SK-N-MC (cell line): ENCODE measurements around the gene KDM5B.

Experiments used
- DNase-seq: peaks from one replicate; pipeline ENCODE4 v3.0.0-alpha.2; 2011; ENCODE audit warnings: low read depth, low spot score
- H3K27ac ChIP-seq: fragments of 200-600 bp; sonication (generic); 2 replicates; pipeline ENCODE4 v1.5.1; 2016; ENCODE audit warnings: mixed run types
- H3K36me3 ChIP-seq: fragments of 200-600 bp; sonication (generic); 2 replicates; pipeline ENCODE4 v1.6.1; 2017; ENCODE audit warnings: antibody characterized with exemption, low read length, mixed read lengths; ENCODE audit not compliant: insufficient read depth
- H3K4me3 ChIP-seq: fragments of 200-600 bp; sonication (generic); 2 replicates; pipeline ENCODE4 v1.5.1; 2016
- H3K9ac ChIP-seq: fragments of 200-600 bp; sonication (generic); 2 replicates; pipeline ENCODE4 v1.8.0; 2017; ENCODE audit warnings: mixed run types, mixed read lengths; ENCODE audit not compliant: insufficient read length
- H3K9me3 ChIP-seq: fragments of 200-600 bp; sonication (generic); 2 replicates; pipeline ENCODE4 v1.6.1; 2017; ENCODE audit warnings: low read depth, mild to moderate bottlenecking, antibody characterized with exemption, low read length, moderate library complexity, mixed read lengths
- EZH2 ChIP-seq: fragments of 200-600 bp; sonication (generic); IDR thresholded peaks from one replicate; pipeline ENCODE4 v1.6.1; 2017; ENCODE audit warnings: antibody characterized with exemption
- FOXP2 ChIP-seq: optimal IDR thresholded peaks from 2 replicates; pipeline ENCODE3; 2011; ENCODE audit warnings: mild to moderate bottlenecking, moderate library complexity; ENCODE audit not compliant: insufficient read depth; ENCODE audit errors: extremely low read length, control extremely low read depth
- POLR2AphosphoS5 ChIP-seq: IDR thresholded peaks from 2 replicates; pipeline ENCODE4 v1.6.1; 2012; ENCODE audit warnings: mild to moderate bottlenecking, low read depth, low read length, borderline replicate concordance

The KDM5B gene

DNA sequence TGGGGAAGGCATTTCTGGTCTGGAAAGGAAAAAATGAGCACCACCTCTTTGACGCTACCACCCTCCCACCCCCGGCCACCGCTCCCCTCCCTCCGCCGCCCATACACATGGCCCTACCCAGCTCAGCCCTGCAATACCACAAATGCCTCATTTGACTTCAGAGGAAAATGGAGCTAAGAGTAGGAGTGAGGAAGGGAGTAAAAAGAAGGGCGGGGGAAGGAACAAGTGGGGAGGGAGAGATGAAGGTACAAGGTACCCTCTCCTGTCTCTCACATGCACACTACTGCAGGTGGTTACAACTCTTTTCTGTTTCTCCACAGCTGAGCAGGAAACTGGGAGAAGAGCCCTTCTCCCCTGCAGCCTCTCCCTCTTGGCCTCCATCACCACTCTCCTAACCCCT, 105.0 kb downstream of the KDM5B start:
- Histone ChIP-seq H3K9ac (no peak overlapping the region), H3K4me3 (no peak overlapping the region), H3K27ac (no peak overlapping the region), H3K36me3 (no peaks in the 10 kb centered on the region), H3K9me3 (no peaks in the 10 kb centered on the region)
- no peak for TF ChIP-seq POLR2AphosphoS5
- no peak for TF ChIP-seq FOXP2
- TF ChIP-seq EZH2 = no peak
- DNase-seq = no peak

DNA sequence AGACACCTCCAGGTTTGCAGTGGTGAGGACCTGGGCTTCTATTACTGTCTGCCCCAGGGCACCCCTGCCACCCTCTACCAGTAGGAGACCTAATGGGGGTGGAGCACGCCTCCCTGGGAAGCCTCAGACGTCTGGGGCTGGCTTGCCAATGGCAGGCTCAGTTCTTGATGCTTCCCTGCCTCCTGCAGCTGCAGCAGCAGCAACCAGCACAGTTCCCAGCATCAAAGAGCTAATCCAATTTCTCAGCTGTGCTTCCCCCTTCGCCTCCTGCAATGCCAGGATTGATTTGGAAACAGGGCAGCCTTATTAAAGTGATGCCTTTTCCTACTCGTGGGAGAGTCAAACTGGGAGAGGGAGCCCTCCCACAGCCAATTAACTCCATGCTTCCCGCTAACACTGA, 106.1 kb downstream of the KDM5B start:
- no peak overlapping the region for H3K9ac ChIP-seq
- no peak overlapping the region for H3K27ac ChIP-seq
- TF ChIP-seq FOXP2 (no peak), EZH2 (no peak), POLR2AphosphoS5 (no peak)
- no peak overlapping the region for H3K4me3 ChIP-seq
- DNase-seq = no peak
- H3K36me3 ChIP-seq = no peaks in the 10 kb centered on the region
- H3K9me3 ChIP-seq = no peaks in the 10 kb centered on the region

DNA sequence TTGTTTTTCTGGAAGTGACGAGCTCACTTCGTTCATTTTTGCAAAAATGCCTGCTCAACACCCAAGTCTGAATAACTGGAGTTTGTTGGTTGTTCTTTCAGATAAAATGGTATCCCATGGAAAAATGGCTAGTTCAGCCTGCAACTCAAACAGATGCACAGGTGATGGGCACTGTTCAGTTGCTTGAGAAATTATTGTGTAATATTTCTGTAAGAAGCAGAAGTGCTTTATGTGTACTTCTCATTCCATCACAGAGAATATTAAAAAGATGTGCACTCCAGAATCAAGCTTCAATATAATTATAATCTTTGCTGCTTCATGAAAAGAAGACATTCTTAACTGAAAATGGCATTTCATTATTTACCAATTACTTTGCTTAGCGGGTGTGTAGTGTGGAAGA, 107.0 kb downstream of the KDM5B start:
- no peak overlapping the region for H3K4me3 ChIP-seq
- H3K27ac ChIP-seq = no peak overlapping the region
- no peak overlapping the region for H3K9ac ChIP-seq
- DNase-seq = no peak
- TF ChIP-seq POLR2AphosphoS5 (no peak), EZH2 (no peak), FOXP2 (no peak)
- no peaks in the 10 kb centered on the region for H3K9me3 ChIP-seq
- H3K36me3 ChIP-seq = no peaks in the 10 kb centered on the region

DNA sequence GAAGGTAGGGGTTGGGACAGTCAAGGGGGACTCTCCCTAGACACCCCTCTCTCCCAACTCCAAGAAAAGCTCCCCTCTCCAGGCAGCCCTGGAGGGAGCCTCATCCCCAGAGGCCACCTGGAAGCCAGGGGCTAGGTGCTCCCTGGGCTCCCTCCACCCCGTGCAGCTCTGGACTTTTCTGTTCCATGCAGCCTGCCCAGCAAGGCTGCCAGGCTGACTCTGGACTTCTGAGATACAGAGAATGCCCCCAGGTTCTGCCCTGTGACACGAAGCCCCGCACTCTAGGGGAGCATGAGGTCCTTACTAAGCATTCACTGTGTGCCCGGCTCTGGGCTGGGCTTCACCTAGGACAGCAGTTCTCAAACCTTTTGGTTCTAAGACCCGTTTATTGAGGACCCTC, 108.2 kb downstream of the KDM5B start:
- no peaks in the 10 kb centered on the region for H3K36me3 ChIP-seq
- TF ChIP-seq FOXP2 (no peak), EZH2 (no peak), POLR2AphosphoS5 (no peak)
- H3K9me3 ChIP-seq = no peaks in the 10 kb centered on the region
- H3K9ac ChIP-seq = no peak overlapping the region
- no peak for DNase-seq
- no peak overlapping the region for H3K27ac ChIP-seq
- H3K4me3 ChIP-seq = no peak overlapping the region

DNA sequence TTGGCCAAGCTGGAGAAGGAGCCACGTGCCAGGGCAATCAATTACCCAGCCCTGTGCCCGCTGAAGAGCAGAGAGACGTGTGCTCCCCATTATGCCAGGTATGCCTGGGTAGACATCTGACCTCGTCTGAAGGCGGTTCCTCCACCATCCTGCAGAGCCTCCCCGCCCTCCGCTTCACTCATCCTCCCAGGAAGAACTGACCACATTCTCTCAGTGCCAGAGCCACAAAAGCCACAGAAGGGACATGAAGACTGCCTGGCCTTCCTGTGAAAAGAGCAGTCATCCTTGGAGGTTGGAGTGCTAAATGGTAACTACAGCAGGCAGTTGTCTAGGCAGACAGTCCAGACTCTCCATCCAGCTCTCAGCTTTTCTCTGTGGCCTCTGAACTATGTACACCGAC, 109.9 kb downstream of the KDM5B start:
- no peaks in the 10 kb centered on the region for H3K36me3 ChIP-seq
- no peak for TF ChIP-seq FOXP2
- TF ChIP-seq EZH2 = no peak
- TF ChIP-seq POLR2AphosphoS5 = no peak
- no peak overlapping the region for H3K4me3 ChIP-seq
- no peak overlapping the region for H3K9ac ChIP-seq
- H3K27ac ChIP-seq = no peak overlapping the region
- H3K9me3 ChIP-seq = no peaks in the 10 kb centered on the region
- DNase-seq = no peak

DNA sequence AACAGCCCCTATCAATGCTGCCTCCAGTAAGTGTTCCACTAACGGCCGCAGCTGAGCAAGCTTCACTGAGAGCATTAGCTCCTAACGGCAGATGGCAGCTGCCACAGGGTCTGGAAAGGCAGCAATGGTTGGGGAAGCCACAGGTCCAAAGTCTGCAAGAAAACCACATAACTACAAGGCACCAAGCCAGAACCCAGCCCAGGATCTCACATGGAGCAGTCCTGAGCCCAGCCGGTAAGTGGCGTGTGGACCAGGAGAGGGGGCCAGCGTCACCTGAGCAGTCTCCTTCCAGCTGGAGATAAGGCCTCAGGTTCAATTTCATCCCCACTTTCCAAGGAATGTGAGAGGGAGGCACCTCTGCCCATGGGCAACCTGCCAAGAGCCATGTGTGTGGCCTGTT, 111.2 kb downstream of the KDM5B start:
- H3K9me3 ChIP-seq = no peaks in the 10 kb centered on the region
- no peak for TF ChIP-seq FOXP2
- no peak for TF ChIP-seq POLR2AphosphoS5
- no peak for TF ChIP-seq EZH2
- no peak for DNase-seq
- H3K4me3 ChIP-seq = no peak overlapping the region
- no peak overlapping the region for H3K27ac ChIP-seq
- no peaks in the 10 kb centered on the region for H3K36me3 ChIP-seq
- no peak overlapping the region for H3K9ac ChIP-seq

DNA sequence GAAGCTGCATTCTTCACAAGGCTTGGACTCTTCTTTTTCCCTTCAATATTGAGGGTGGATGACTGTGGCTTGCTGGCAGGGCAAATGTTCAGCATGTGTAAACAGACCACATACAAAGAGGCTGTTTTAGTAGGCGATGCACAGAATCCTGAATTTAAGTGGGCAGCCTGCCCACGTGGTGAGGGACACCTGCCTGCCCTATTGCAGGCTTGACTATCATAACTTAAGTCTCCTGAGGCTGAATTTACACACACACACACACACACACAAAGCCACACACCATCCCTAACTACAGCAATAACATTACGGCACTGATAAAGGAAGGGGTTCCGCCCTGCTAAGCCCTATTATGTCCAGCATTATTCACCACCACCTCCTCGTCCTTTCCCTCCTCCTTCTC, 113.9 kb downstream of the KDM5B start:
- H3K36me3 ChIP-seq = no peaks in the 10 kb centered on the region
- no peak overlapping the region for H3K9ac ChIP-seq
- no peak overlapping the region for H3K27ac ChIP-seq
- no peak for TF ChIP-seq FOXP2
- no peak for TF ChIP-seq POLR2AphosphoS5
- no peak for TF ChIP-seq EZH2
- DNase-seq = no peak
- no peaks in the 10 kb centered on the region for H3K9me3 ChIP-seq
- no peak overlapping the region for H3K4me3 ChIP-seq

DNA sequence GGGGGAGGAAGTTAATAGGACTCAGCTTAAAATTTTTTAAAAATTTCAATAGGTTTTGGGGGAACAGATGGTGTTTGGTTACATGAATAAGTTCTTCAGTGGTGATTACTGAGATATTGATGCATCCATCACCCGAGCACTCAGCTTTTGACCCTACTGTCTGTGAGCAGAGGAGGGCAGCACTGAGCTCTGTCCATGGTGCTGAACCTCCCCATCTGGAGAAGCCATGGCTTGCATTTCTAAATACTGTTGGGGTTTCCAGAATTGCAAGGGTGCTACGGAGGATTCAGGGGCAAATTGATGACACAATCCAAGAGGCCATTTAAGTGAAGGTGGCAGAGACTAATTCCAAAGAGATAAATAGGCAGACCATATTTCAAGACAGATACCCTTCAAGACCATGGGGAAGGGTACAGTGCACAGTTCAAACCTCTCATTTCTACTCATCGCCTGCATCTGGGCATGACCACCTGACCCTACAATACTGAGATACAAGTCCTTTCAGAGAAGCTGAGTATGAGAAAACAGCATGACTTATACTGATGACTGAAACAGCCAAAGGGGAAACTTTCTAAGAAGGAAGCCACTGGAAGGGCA, 115.2 kb downstream of the KDM5B start:
- no peak for TF ChIP-seq POLR2AphosphoS5
- no peak for TF ChIP-seq EZH2
- TF ChIP-seq FOXP2 = no peak
- no peak overlapping the region for H3K27ac ChIP-seq
- peak; percentile 30 for DNase-seq

DNA sequence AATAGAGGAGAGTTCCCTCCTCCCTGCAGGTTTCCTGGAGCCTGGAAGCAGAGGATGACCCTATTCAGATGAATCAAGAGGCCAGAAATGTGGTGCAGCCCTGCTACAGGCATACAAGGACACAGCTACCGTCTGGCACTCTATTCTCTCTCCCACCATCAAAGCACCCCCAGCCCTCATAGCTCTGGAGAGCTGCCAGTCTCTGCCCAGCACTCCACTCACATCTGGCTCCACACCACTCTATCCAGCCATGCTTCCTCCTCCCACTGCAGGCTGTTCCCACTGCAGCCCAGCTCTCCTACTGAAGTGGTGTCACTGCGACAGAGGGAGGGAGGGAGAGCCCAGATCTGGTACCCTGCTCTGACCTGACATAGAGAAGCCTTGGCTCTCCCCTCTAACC, 116.4 kb downstream of the KDM5B start:
- no peak for DNase-seq
- Histone ChIP-seq H3K4me3 (no peak overlapping the region), H3K9me3 (no peaks in the 10 kb centered on the region), H3K9ac (no peak overlapping the region), H3K36me3 (no peaks in the 10 kb centered on the region), H3K27ac (no peak overlapping the region)
- TF ChIP-seq FOXP2 = no peak
- no peak for TF ChIP-seq EZH2
- TF ChIP-seq POLR2AphosphoS5 = no peak

More for the DNA sequence above, 115.2 kb downstream of the KDM5B start:
- no peak overlapping the region for H3K4me3 ChIP-seq
- H3K9me3 ChIP-seq = no peaks in the 10 kb centered on the region
- no peak overlapping the region for H3K9ac ChIP-seq
- H3K36me3 ChIP-seq = no peaks in the 10 kb centered on the region
